ENCODE results near the gene AQP7.

GRCh38 chr9:33379666-33380389 lies 22.5 kb downstream of the AQP7 start:
- TF ChIP-seq PBX3 (CRISPR knock-in tag; IDR thresholded peaks at IDR 0.05) = no peak
- no peak for TF ChIP-seq YY1 (tag by site-specific recombination; IDR thresholded peaks at IDR 0.05)
- TF ChIP-seq, protein P1, sequence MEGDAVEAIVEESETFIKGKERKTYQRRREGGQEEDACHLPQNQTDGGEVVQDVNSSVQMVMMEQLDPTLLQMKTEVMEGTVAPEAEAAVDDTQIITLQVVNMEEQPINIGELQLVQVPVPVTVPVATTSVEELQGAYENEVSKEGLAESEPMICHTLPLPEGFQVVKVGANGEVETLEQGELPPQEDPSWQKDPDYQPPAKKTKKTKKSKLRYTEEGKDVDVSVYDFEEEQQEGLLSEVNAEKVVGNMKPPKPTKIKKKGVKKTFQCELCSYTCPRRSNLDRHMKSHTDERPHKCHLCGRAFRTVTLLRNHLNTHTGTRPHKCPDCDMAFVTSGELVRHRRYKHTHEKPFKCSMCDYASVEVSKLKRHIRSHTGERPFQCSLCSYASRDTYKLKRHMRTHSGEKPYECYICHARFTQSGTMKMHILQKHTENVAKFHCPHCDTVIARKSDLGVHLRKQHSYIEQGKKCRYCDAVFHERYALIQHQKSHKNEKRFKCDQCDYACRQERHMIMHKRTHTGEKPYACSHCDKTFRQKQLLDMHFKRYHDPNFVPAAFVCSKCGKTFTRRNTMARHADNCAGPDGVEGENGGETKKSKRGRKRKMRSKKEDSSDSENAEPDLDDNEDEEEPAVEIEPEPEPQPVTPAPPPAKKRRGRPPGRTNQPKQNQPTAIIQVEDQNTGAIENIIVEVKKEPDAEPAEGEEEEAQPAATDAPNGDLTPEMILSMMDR (tag by site-specific recombination; IDR thresholded peaks at IDR 0.05) = no peak

Measured in HEK293 (cell line).